ENCODE data around the gene TLR10.

DNA sequence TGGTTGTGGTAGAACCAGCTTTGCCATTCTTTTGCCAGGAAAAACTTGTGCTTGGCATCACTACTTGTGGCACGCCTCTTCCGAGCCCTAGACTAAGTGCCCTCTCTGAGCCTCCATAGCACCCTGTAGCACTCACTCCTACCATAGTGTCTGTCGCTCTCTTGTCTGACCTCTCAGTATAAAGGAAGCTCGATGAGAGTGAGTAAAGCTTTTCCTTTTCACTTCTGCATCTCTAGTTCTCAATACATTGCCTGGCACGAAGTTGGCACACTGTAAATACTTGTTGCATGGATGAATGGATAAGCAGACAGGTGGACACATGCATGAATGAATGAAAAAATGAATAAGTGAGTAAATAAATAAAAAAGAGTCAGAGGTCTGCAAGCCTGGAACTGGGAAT, 48.3 kb downstream of the TLR10 start:
- TF ChIP-seq, protein P1, sequence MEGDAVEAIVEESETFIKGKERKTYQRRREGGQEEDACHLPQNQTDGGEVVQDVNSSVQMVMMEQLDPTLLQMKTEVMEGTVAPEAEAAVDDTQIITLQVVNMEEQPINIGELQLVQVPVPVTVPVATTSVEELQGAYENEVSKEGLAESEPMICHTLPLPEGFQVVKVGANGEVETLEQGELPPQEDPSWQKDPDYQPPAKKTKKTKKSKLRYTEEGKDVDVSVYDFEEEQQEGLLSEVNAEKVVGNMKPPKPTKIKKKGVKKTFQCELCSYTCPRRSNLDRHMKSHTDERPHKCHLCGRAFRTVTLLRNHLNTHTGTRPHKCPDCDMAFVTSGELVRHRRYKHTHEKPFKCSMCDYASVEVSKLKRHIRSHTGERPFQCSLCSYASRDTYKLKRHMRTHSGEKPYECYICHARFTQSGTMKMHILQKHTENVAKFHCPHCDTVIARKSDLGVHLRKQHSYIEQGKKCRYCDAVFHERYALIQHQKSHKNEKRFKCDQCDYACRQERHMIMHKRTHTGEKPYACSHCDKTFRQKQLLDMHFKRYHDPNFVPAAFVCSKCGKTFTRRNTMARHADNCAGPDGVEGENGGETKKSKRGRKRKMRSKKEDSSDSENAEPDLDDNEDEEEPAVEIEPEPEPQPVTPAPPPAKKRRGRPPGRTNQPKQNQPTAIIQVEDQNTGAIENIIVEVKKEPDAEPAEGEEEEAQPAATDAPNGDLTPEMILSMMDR (IDR thresholded peaks at IDR 0.05 in 4 of 5, conservative IDR thresholded peaks at IDR 0.05 in 1 of 5) = no peak
- TF ChIP-seq POLR2A (IDR thresholded peaks at IDR 0.05) = no peak
